Omental fat pad (tissue), 4 donors: ENCODE measurements around the gene FOLR3. TPM values are rescaled to one million over a fixed set of nuclear protein-coding genes. Genes with fewer than 3 reads are reported as not detected.
"Not testable (repeated sequence)": the region's sequence is repeated elsewhere in the genome, so short reads cannot be mapped to it uniquely, and the experiment has no call there.

Experiments used
- ATAC-seq: fragments of 150-250 bp; one replicate; pipeline ENCODE4 v1.9.1; 2016; ENCODE audit warnings: mild to moderate bottlenecking, moderate library complexity; ENCODE audit not compliant: low FRiP score
- DNase-seq: peaks from one replicate; pipeline ENCODE4 v3.0.0-alpha.2; 2019; ENCODE audit warnings: low spot score
- total RNA-seq, 4 donors: library from RNA; depleted of rRNA; stranded (reverse); fragments of >200 nt; gene quantifications; one replicate each; pipeline ENCODE4 v1.1.0, GENCODE V29; 2016
- TF ChIP-seq, protein P1 (sequence below), 3 donors: fragments of 450-650 bp; IDR thresholded peaks; one replicate each; pipeline ENCODE4 v1.5.1; 2016 to 2017; ENCODE audit warnings: antibody characterized with exemption in 3 of 3, mild to moderate bottlenecking in 3 of 3, moderate library complexity in 2 of 3

FOLR3 gene
- total RNA-seq, 4 donors from 2014 or later: 25.7 TPM; not detected in 3

DNA sequence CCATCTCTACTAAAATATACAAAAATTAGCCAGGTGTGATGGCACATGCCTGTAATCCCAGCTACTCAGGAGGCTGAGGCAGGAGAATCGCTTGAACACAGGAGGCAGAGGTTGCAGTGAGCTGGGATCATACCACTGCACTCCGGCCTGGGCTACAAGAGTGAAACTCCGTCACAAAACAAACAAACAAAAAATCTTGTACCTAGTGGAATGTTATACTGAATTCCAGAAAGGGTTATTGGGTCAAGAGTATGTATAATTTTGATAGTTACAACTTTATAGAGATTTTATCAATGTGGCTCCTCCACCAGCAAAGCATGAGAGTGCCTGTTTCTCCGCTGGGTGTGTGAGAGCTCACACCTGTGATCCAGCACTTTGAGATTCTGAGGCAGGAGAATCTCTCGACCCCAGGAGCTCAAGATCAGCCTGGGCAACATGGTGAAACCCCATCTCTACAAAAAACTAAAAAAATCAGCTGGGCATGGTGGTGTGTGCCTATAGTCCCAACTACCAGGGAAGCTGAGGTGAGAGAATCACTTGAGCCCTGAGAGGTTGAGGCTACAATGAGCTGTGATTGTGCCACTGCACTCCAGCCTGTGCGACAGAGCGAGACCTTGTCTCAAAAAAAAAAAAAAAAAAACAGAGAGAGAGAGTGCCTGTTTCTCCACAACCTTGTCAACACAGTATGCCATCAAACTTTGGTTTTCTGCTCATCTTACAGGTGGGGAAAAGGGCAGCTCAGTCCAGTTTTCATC, 43.7 kb downstream of the FOLR3 start:
- TF ChIP-seq, protein P1, sequence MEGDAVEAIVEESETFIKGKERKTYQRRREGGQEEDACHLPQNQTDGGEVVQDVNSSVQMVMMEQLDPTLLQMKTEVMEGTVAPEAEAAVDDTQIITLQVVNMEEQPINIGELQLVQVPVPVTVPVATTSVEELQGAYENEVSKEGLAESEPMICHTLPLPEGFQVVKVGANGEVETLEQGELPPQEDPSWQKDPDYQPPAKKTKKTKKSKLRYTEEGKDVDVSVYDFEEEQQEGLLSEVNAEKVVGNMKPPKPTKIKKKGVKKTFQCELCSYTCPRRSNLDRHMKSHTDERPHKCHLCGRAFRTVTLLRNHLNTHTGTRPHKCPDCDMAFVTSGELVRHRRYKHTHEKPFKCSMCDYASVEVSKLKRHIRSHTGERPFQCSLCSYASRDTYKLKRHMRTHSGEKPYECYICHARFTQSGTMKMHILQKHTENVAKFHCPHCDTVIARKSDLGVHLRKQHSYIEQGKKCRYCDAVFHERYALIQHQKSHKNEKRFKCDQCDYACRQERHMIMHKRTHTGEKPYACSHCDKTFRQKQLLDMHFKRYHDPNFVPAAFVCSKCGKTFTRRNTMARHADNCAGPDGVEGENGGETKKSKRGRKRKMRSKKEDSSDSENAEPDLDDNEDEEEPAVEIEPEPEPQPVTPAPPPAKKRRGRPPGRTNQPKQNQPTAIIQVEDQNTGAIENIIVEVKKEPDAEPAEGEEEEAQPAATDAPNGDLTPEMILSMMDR (IDR thresholded peaks at IDR 0.05): no peak
- DNase-seq (no peak), ATAC-seq (no peak)

DNA sequence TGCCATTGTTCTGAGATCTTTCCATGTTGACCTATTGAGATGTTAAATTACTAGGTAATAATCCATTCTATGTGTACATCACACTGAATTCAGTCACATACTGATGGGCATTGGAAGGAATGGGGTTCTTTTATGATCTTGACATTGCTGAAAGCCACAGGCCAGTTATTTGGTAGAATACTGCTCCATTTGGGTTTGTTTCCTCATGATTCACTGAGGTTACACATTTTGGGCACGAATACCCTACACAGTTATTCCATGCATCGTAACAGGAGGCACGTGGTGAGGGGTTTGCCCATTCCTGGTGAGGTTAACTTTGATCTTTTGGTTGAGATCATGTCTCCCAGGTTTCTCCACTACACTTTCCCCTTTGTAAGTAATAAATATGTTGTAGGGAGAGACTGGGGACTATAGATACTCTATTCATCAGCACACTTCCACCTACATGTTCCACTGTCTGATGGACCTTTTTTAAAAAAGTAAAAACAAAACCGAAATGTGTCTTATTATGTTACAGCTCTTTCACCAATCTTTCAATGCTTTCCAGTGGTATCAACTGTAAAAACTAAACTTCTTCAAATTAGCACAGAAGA, 44.4 kb downstream of the FOLR3 start:
- ATAC-seq (no peak), DNase-seq (no peak)
- TF ChIP-seq, protein P1 (IDR thresholded peaks at IDR 0.05): no peak

DNA sequence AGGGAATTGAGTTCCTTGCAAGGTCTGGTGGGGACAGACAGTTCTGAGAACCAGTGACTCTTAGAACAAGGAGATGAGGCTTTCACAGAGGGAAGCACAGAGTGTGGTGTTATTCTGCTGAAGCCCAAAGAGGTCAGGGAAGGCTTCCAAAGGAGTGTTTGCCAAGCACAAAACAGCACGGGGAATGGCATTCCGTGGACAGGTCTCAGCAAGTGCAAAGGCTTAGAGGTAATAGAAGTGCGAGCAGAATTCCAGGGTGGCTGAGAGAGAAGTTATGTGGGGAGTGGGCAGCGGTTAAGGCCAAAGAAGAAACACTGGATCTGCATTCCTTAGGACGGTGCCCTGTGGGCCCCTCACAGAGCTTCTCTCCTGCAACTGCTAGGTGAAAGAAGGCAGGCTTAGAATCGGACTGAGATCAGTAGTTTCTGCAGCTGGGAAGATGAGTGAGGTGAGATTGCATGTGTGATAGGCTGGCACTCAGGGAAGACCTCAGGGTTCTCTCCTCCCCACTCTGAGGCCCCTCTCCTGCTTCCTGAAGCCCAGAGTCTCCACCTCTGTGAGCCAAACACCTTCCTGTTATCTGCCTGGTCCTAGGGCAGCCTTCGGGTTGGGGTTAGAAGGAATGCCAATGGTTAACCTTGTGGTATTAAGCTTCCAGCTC, 45.5 kb downstream of the FOLR3 start:
- DNase-seq, ATAC-seq: not testable (repeated sequence)

DNA sequence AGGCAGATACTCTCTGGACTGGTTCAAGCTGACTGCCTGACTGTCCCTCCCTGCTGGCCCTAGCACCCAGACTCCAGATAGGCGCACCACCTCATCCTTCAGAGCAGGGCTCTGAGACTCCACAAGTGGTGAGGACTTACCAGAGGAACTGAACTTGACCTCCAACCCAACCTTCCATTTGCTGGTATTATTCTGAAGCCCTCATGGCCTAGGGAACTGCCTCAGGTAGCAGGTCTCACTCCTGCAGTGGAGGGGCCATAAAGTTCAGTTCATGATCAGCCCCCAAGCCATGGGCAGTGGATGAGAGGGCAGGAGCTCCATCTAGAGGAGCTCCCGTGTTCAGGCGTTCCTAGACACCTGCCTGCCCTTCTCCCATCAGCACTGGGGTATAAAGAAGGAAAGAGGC, 46.0 kb downstream of the FOLR3 start:
- not testable (repeated sequence) for DNase-seq, ATAC-seq

DNA sequence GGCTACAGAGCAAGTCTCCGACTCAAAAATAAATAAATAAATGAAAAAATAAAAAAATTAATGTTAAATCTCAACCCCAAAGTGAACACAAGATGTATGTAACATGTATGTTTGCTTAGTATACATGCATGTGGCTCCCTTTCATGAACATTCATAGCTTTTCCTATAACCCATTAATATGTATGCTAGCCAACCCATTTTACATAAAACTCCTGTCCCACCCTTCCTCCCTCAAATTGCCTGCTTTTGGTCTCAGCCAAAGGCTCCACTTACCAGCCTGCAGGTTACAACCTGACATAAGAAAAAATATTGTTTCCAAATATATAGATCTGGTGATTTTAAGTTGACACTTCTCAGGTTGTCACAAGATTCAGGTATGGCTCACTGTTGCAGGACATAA, 52.7 kb downstream of the FOLR3 start:
- ATAC-seq (no peak), DNase-seq (no peak)
- TF ChIP-seq, protein P1 (IDR thresholded peaks at IDR 0.05): no peak

Other genes with a start within 250 kb of the FOLR3 start
- 10 to 100 TPM in 1 of 4 donors, 1 to 10 TPM in 3; 4.7 to 10.9 (median 6.1) TPM for gene XNDC1N, start 207.1 kb upstream of the FOLR3 start, total RNA-seq
- 10 to 100 TPM; 19.2 to 25.6 (median 23.7) TPM for gene RNF121, start 206.7 kb upstream of the FOLR3 start, total RNA-seq
- 10 to 100 TPM in 2 of 4 donors, 1 to 10 TPM in 2; 4.1 to 16.7 (median 10.8) TPM for gene IL18BP, start 136.8 kb upstream of the FOLR3 start, total RNA-seq
- gene NUMA1, start 55.2 kb upstream of the FOLR3 start, total RNA-seq: 100 to 1,000 TPM; 113 to 270 (median 159) TPM
- gene LRRC51, start 54.9 kb upstream of the FOLR3 start, total RNA-seq: 1 to 10 TPM; 4.0 to 10.0 (median 5.4) TPM
- 100 to 1,000 TPM in 2 of 4 donors, 10 to 100 TPM in 2; 88.7 to 137 (median 111) TPM for gene LAMTOR1, start 32.4 kb upstream of the FOLR3 start, total RNA-seq
- not detected for gene TOMT, start 29.8 kb upstream of the FOLR3 start, total RNA-seq
- gene ANAPC15, start 23.0 kb upstream of the FOLR3 start, total RNA-seq: 10 to 100 TPM; 13.2 to 26.9 (median 22.8) TPM
- gene FOLR1, start 56.4 kb downstream of the FOLR3 start, total RNA-seq: not detected
- 100 to 1,000 TPM in 2 of 4 donors, 10 to 100 TPM in 2; 52.5 to 128 (median 95.5) TPM for gene FOLR2, start 81.1 kb downstream of the FOLR3 start, total RNA-seq
- gene INPPL1, start 89.0 kb downstream of the FOLR3 start, total RNA-seq: 10 to 100 TPM; 47.6 to 65.1 (median 57.6) TPM
- not detected for gene PHOX2A, start 108.5 kb downstream of the FOLR3 start, total RNA-seq